Mesothelial cell of epicardium (in vitro differentiated cells): ENCODE data around the gene DNER. TPM values are rescaled to one million over a fixed set of nuclear protein-coding genes. Genes with fewer than 3 reads are reported as not detected.

Experiments used
- DNase-seq, 2 experiments: peaks; one replicate each; pipeline ENCODE4 v3.0.0; 2021; ENCODE audit warnings: low spot score in 2 of 2; ENCODE audit not compliant: unreplicated experiment in 2 of 2
- H3K27ac Mint-ChIP-seq: 2 replicates; pipeline ENCODE4 v1.8.0; 2021; ENCODE audit warnings: mixed read lengths
- H3K27me3 Mint-ChIP-seq: 2 replicates; pipeline ENCODE4 v1.8.0; 2021; ENCODE audit warnings: low read depth, mixed read lengths
- H3K36me3 Mint-ChIP-seq: 2 replicates; pipeline ENCODE4 v1.8.0; 2021; ENCODE audit warnings: mixed read lengths
- H3K4me1 Mint-ChIP-seq: 2 replicates; pipeline ENCODE4 v1.8.0; 2021; ENCODE audit warnings: mixed read lengths
- H3K4me3 Mint-ChIP-seq: 2 replicates; pipeline ENCODE4 v1.8.0; 2021; ENCODE audit warnings: mild to moderate bottlenecking, moderate library complexity, mixed read lengths
- H3K9me3 Mint-ChIP-seq: 2 replicates; pipeline ENCODE4 v1.8.0; 2021; ENCODE audit warnings: mixed read lengths
- CTCF ChIP-seq: fragments of 200-600 bp; sonication (generic); IDR thresholded peaks from one replicate; pipeline ENCODE4 v1.5.0; 2021; ENCODE audit warnings: antibody characterized with exemption; ENCODE audit not compliant: unreplicated experiment
- total RNA-seq: library from RNA; stranded (reverse); gene quantifications from 3 replicates; pipeline ENCODE4 v1.2.1, GENCODE V29; 2021

Gene DNER
- total RNA-seq, 1 donor from 2014 or later: not detected

DNA sequence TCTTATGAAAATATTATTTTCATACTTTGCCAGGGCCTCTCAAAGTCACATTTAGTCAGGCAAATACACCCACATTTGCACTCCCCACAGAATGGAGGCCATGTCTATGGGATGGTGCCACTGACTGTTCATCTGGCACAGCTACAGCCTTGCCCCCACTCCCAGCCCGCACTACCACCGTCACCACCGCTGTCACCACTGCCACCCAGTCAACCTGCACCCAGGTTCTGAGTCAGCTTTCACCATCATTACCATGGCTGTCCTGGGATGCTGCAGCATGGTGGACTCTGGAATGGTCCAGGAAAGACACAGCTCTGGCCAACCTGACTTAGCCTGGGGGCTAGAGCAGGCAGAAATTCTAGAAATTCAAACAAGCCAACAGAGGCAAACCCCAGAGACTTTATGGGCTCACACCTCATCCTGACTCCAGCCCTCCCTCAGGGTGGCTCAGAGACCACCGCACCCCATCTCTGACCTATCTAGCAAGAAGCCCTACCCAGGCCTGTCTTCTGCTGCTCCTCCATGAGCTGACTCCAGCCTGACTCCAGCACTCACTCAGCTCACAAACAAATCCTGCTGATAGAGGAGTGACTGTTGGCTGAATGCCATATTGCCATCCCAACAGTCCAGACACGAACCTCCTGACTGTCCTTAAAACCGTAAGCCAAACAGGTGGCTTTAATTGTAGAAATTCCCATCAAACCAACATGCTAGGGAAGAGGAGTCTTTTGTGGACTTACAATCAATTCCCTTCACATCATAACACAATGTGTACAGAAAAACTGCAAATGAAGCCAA lies 28.0 kb downstream of the DNER start:
- no peak for DNase-seq
- H3K27ac Mint-ChIP-seq: no peak overlapping the region
- no peak for TF ChIP-seq CTCF
- peaks cover 13% of the 10 kb centered on the region for H3K27me3 Mint-ChIP-seq
- H3K4me1 Mint-ChIP-seq: peaks cover 3% of the 10 kb centered on the region
- H3K4me3 Mint-ChIP-seq: no peak overlapping the region
- H3K9me3 Mint-ChIP-seq: peaks cover 4% of the 10 kb centered on the region
- no peaks in the 10 kb centered on the region for H3K36me3 Mint-ChIP-seq

DNA sequence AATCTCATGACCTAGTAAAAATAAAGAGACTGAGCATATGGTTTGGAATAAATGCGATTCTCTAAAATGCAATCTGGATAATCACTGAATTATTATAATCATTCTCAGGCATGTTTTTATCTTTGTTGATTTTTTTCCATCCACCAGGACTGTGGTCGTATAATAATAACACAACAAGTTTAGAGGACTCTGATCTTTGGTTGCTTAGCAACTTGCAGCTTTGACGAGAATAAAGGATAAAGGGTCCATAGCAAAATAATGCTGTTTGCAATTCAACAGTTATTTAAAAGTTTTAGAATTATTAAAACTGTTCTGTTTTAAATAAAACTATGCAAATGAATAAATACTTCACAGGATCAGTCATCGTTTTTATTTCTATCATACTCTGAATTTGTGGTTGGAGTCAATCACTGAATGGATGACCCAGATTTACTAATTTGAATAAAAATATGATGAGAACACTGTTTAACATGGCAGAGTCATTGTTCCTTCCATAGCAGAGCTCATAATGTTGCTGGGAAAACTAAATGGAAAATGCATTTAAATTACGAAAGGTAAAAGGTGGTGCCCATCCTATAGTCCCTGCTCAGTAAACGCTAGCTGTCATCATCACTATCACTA lies 29.3 kb downstream of the DNER start:
- Mint-ChIP-seq H3K36me3 (no peaks in the 10 kb centered on the region), H3K4me3 (no peak overlapping the region), H3K27me3 (peaks cover 20% of the 10 kb centered on the region), H3K27ac (no peak overlapping the region), H3K4me1 (peaks cover 3% of the 10 kb centered on the region), H3K9me3 (peaks cover 4% of the 10 kb centered on the region)
- DNase-seq: no peak
- TF ChIP-seq CTCF: no peak

- no peak for DNase-seq
- no peaks in the 10 kb centered on the region for H3K9me3 Mint-ChIP-seq
- no peak overlapping the region for H3K27ac Mint-ChIP-seq
- no peaks in the 10 kb centered on the region for H3K36me3 Mint-ChIP-seq
- H3K27me3 Mint-ChIP-seq: peaks cover 59% of the 10 kb centered on the region
- no peak for TF ChIP-seq CTCF
- no peaks in the 10 kb centered on the region for H3K4me1 Mint-ChIP-seq
- no peak overlapping the region for H3K4me3 Mint-ChIP-seq
Observed at GRCh38 chr2:229679393-229680125, 34.8 kb downstream of the DNER start.

DNA sequence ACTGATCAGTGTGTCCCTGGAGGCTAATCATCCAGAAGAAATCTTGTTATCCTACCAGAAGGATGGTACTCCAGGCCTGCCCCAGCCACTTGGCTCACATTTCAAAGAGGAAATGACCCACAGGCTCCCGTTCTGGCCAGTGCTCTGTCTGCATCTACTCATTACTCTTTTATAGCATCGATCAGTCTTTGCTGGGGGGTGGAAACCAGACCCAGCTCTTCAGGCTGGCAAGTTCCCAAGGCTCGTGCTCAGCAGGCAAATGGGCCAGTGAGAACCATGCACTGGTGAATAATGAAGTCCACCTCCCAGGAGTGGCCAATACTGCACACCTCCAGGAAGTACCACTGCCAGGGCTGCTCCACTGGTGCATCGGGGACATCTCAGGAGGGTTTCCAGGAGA lies 38.8 kb downstream of the DNER start:
- no peak overlapping the region for H3K27ac Mint-ChIP-seq
- H3K27me3 Mint-ChIP-seq: peaks cover 75% of the 10 kb centered on the region
- H3K4me1 Mint-ChIP-seq: no peaks in the 10 kb centered on the region
- H3K36me3 Mint-ChIP-seq: no peaks in the 10 kb centered on the region
- H3K4me3 Mint-ChIP-seq: no peak overlapping the region
- no peaks in the 10 kb centered on the region for H3K9me3 Mint-ChIP-seq
- TF ChIP-seq CTCF: no peak
- no peak for DNase-seq

DNA sequence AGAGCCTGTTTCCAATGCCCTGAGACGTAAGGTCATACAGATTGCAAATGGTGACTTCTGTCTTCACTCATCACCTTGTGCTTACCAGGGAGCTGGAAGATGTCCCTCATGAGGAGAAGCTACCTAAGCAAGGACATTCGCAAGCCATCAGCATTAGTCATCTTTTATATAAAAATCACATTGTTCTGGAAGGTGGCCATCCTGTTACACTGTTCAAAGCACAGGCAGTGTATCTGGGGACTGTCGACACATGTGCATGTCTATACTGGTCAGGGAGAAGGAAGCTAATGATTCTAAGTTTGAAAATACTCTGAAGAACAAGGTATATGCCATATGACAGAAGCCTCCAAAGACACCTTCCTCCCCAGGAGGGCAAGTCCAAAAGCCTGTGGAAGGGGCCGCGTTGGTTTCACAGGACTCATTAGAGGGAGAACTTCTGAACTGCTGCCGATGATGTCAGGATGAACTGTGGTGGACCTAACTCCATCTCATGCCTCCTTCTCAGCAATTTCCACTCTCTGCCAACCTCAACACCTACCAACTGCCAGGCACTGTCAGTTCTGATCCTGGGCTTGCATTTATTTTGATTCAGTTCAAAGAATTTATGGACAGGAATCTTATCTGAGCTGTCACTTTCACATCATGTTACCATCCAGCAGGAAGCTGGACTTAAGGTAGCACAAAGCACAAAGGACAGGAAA lies 39.4 kb downstream of the DNER start:
- H3K36me3 Mint-ChIP-seq: no peaks in the 10 kb centered on the region
- H3K4me1 Mint-ChIP-seq: no peaks in the 10 kb centered on the region
- H3K9me3 Mint-ChIP-seq: no peaks in the 10 kb centered on the region
- TF ChIP-seq CTCF: no peak
- H3K4me3 Mint-ChIP-seq: no peak overlapping the region
- no peak overlapping the region for H3K27ac Mint-ChIP-seq
- H3K27me3 Mint-ChIP-seq: peaks cover 74% of the 10 kb centered on the region
- no peak for DNase-seq
